Loucy (cell line): Measurements from ENCODE around the gene USP44.

Source experiments
- H2AFZ ChIP-seq: fragments of 200-600 bp; sonication (generic); 2 replicates; pipeline ENCODE4 v1.6.0; 2016; ENCODE audit warnings: antibody characterized with exemption, mild to moderate bottlenecking, low read length, moderate library complexity
- H3F3A ChIP-seq: fragments of 200-600 bp; 2 replicates; pipeline ENCODE4 v1.6.0; 2016; ENCODE audit warnings: antibody characterized with exemption, low read depth, mild to moderate bottlenecking
- H3K27me3 ChIP-seq: fragments of 200-600 bp; sonication (generic); 2 replicates; pipeline ENCODE4 v1.6.1; 2014; ENCODE audit warnings: low read length, mild to moderate bottlenecking; ENCODE audit not compliant: insufficient read depth, poor library complexity, severe bottlenecking
- H3K36me3 ChIP-seq: fragments of 200-600 bp; sonication (generic); 2 replicates; pipeline ENCODE4 v1.6.1; 2016; ENCODE audit warnings: low read length; ENCODE audit not compliant: insufficient read depth
- H3K4me1 ChIP-seq: fragments of 200-600 bp; sonication (generic); 2 replicates; pipeline ENCODE4 v1.5.1; 2014; ENCODE audit warnings: low read length, mild to moderate bottlenecking; ENCODE audit not compliant: insufficient read depth, poor library complexity, severe bottlenecking
- H3K4me2 ChIP-seq: fragments of 200-600 bp; sonication (generic); 2 replicates; pipeline ENCODE4 v1.6.0; 2014; ENCODE audit warnings: antibody characterized with exemption, low read length, low read depth, mild to moderate bottlenecking; ENCODE audit not compliant: poor library complexity, severe bottlenecking
- H3K4me3 ChIP-seq: fragments of 200-600 bp; sonication (generic); 2 replicates; pipeline ENCODE4 v1.5.1; 2014; ENCODE audit warnings: low read length, mild to moderate bottlenecking, mixed read lengths; ENCODE audit not compliant: poor library complexity, severe bottlenecking
- H3K79me2 ChIP-seq: fragments of 200-600 bp; sonication (generic); 2 replicates; pipeline ENCODE4 v1.6.1; 2014; ENCODE audit warnings: low read length; ENCODE audit not compliant: insufficient read depth
- H3K9ac ChIP-seq: fragments of 200-600 bp; sonication (generic); 2 replicates; pipeline ENCODE4 v1.6.0; 2014; ENCODE audit warnings: mild to moderate bottlenecking, low read depth, low read length, moderate library complexity; ENCODE audit not compliant: poor library complexity, severe bottlenecking
- H3K9me2 ChIP-seq: fragments of 200-600 bp; sonication (generic); replicated peaks from 2 replicates; pipeline ENCODE4 v1.6.1; 2016; ENCODE audit warnings: low read depth, low read length, mixed read lengths
- H3K9me3 ChIP-seq: fragments of 200-600 bp; sonication (generic); 2 replicates; pipeline ENCODE4 v1.6.1; 2014; ENCODE audit warnings: mild to moderate bottlenecking, antibody characterized with exemption, low read length, low read depth; ENCODE audit not compliant: insufficient read depth
- H4K20me1 ChIP-seq: fragments of 200-600 bp; sonication (generic); 2 replicates; pipeline ENCODE4 v1.6.0; 2014; ENCODE audit warnings: antibody characterized with exemption, low read length, mild to moderate bottlenecking; ENCODE audit not compliant: insufficient read depth, poor library complexity, severe bottlenecking
- EZH2phosphoT487 ChIP-seq: fragments of 200-600 bp; IDR thresholded peaks from 2 replicates; pipeline ENCODE4 v1.6.1; 2018; ENCODE audit warnings: antibody characterized with exemption, mild to moderate bottlenecking, moderate library complexity, borderline replicate concordance
- TF ChIP-seq, protein P1 (sequence below): fragments of 200-600 bp; sonication (generic); conservative IDR thresholded peaks from 2 replicates; pipeline ENCODE4 v1.5.1; 2014; ENCODE audit warnings: mild to moderate bottlenecking, antibody characterized with exemption, low read length

The USP44 gene

DNA sequence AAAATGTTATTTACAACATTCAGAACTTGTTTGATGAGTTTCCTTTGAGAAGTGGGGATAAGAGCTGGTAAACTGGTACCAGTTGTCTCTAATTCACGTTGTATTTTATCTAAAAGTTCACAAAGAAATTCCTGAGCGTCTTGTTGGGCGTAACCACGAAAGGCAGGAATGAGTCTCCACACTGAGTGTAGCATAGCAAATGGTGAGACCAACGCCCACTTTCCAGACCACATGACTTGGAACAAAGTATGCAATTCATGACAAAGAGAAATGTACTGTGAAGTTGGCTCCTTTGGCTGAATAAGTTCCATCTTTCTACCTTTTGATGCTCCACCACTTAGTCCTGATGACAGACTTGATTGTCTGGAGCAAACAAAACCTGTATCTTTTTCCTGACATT is 18.4 kb downstream of the USP44 start:
- Histone ChIP-seq H3K4me1 (peaks cover 4% of the 10 kb centered on the region), H3K4me2 (no peak overlapping the region), H3K9ac (no peak overlapping the region), H3K9me3 (no peaks in the 10 kb centered on the region), H3F3A (no peaks in the 10 kb centered on the region), H3K79me2 (no peaks in the 10 kb centered on the region; the same call in 1 of the 2 replicates), H3K9me2 (no peaks in the 10 kb centered on the region), H4K20me1 (no peaks in the 10 kb centered on the region), H3K36me3 (peaks cover 5% of the 10 kb centered on the region; the same call in 1 of the 2 replicates), H3K27me3 (no peaks in the 10 kb centered on the region), H3K4me3 (no peak overlapping the region), H2AFZ (no peak overlapping the region)
- TF ChIP-seq, protein P1, sequence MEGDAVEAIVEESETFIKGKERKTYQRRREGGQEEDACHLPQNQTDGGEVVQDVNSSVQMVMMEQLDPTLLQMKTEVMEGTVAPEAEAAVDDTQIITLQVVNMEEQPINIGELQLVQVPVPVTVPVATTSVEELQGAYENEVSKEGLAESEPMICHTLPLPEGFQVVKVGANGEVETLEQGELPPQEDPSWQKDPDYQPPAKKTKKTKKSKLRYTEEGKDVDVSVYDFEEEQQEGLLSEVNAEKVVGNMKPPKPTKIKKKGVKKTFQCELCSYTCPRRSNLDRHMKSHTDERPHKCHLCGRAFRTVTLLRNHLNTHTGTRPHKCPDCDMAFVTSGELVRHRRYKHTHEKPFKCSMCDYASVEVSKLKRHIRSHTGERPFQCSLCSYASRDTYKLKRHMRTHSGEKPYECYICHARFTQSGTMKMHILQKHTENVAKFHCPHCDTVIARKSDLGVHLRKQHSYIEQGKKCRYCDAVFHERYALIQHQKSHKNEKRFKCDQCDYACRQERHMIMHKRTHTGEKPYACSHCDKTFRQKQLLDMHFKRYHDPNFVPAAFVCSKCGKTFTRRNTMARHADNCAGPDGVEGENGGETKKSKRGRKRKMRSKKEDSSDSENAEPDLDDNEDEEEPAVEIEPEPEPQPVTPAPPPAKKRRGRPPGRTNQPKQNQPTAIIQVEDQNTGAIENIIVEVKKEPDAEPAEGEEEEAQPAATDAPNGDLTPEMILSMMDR, result no peak
- TF ChIP-seq EZH2phosphoT487, result no peak

DNA sequence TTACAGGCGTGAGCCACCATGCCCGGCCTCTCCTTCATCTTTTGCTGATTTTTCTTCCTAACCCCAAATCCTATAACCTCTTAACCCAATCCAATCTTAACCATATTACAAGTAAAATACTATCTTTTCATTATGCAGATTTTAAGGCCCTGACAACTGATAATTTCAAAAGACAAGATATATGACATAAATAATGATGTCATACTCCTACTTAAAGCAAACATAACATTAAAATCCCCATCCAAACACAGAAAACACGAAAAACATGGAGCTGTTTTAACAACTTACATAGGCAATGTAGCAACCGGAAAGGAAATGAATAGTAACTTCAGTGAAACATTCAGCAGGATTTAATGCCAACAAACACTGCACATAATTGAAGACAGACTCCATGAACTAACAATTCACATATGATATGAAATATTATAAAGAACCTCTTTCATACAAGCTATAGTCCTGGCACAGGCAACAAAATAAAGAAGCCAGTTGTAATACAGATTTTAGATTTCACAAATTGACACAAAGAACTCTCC is 21.5 kb downstream of the USP44 start:
- Histone ChIP-seq H3K36me3 (peaks cover 5% of the 10 kb centered on the region; the same call in 1 of the 2 replicates), H3K9ac (no peak overlapping the region)
- no peak for TF ChIP-seq EZH2phosphoT487
- TF ChIP-seq, protein P1, result no peak

DNA sequence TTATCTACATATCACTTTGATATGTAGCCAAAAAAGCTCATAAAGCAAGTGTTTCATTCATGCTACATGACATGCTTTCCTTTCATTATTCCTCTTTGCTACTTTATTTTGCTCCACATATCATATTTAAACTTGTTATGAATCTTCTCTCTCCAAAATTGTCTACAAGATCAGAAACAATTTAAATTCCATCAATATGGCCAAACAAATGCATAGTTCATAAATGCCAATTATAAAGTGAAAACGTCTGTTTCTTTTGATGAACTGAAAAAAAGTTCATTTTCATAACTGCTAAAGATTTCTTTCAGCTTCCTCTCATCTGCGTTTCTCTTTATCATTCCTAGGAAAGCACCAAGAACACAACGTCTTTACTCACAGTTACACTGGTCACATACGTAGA is 22.8 kb downstream of the USP44 start:
- Histone ChIP-seq H3K27me3 (no peaks in the 10 kb centered on the region), H3K4me3 (no peak overlapping the region), H3K79me2 (no peaks in the 10 kb centered on the region; the same call in 1 of the 2 replicates), H3F3A (no peaks in the 10 kb centered on the region), H3K9me3 (no peaks in the 10 kb centered on the region), H3K36me3 (peaks cover under 1% of the 10 kb centered on the region; the same call in 1 of the 2 replicates), H4K20me1 (no peaks in the 10 kb centered on the region), H3K4me1 (peaks cover 4% of the 10 kb centered on the region), H3K9ac (no peak overlapping the region), H3K9me2 (no peaks in the 10 kb centered on the region), H2AFZ (no peak overlapping the region), H3K4me2 (no peak overlapping the region)
- TF ChIP-seq, protein P1, result no peak
- no peak for TF ChIP-seq EZH2phosphoT487

More for the DNA sequence above, 21.5 kb downstream of the USP44 start:
- no peak overlapping the region for H2AFZ ChIP-seq
- no peaks in the 10 kb centered on the region for H3K9me3 ChIP-seq
- H4K20me1 ChIP-seq, result no peaks in the 10 kb centered on the region
- H3K27me3 ChIP-seq, result no peaks in the 10 kb centered on the region
- H3K4me1 ChIP-seq, result peaks cover 4% of the 10 kb centered on the region
- no peaks in the 10 kb centered on the region for H3F3A ChIP-seq
- no peak overlapping the region for H3K4me3 ChIP-seq
- no peaks in the 10 kb centered on the region; the same call in 1 of the 2 replicates for H3K79me2 ChIP-seq
- H3K4me2 ChIP-seq, result no peak overlapping the region
- H3K9me2 ChIP-seq, result no peaks in the 10 kb centered on the region
